Upper lobe of left lung (tissue), 4 donors: ENCODE results near the gene FXYD4.
"Not testable (repeated sequence)": the region's sequence is repeated elsewhere in the genome, so short reads cannot be mapped to it uniquely, and the experiment has no call there.

Experiments used
- CTCF ChIP-seq, 6 experiments: fragments of 450-650 bp in 4 of 6; fragments of 200-600 bp in 2 of 6; sonication (generic) in 2 of 6; IDR thresholded peaks; one replicate each; pipeline ENCODE4 v1.5.1; 2016 to 2019; ENCODE audit warnings: antibody characterized with exemption in 6 of 6
- EP300 ChIP-seq, 4 donors: sonication (generic); formaldehyde crosslinking; IDR thresholded peaks; one replicate each; pipeline ENCODE4 v1.5.1; 2017; ENCODE audit warnings: antibody characterized with exemption in 4 of 4, control low read depth in 2 of 4
- POLR2A ChIP-seq, 4 donors: fragments of 450-650 bp; IDR thresholded peaks; one replicate each; pipeline ENCODE4 v1.5.1; 2016 to 2017; ENCODE audit warnings: antibody characterized with exemption in 4 of 4, mild to moderate bottlenecking in 2 of 4
- POLR2AphosphoS5 ChIP-seq, 2 donors: sonication (generic); formaldehyde crosslinking; IDR thresholded peaks; one replicate each; pipeline ENCODE4 v1.5.1; 2017; ENCODE audit warnings: antibody characterized with exemption in 2 of 2

GRCh38 chr10:43330049-43330823 is 41.2 kb upstream of the FXYD4 start:
- not testable (repeated sequence) for TF ChIP-seq EP300, CTCF, POLR2A, POLR2AphosphoS5 (IDR thresholded peaks at IDR 0.05)
